CD4-positive, CD25-positive, alpha-beta regulatory T cell (primary cell): ENCODE measurements around the gene XXYLT1. TPM values are rescaled to one million over a fixed set of nuclear protein-coding genes. Genes with fewer than 3 reads are reported as not detected.
A peak's percentile ranks its signal among the peaks of the same experiment; 100 is the strongest.

Experiments used
- ATAC-seq, 2 donors: fragments of 150-1000 bp; cut with Tn5 transposase; one replicate each; pipeline ENCODE4 v1.10.0; 2021; ENCODE audit warnings: low read depth in 2 of 2, moderate number of reproducible peaks in 2 of 2, moderate library complexity in 1 of 2
- DNase-seq, 3 donors: peaks; one replicate each; pipeline versions ENCODE4 v3.0.0 to v3.0.0-alpha.2; 2012 to 2022; ENCODE audit warnings: mixed read lengths in 1 of 3
- H3K27ac ChIP-seq: one replicate; pipeline ENCODE4 v1.7.0; 2013; ENCODE audit warnings: mild to moderate bottlenecking, low read length; ENCODE audit not compliant: insufficient read depth, poor library complexity, severe bottlenecking
- H3K27me3 ChIP-seq: one replicate; pipeline ENCODE4 v1.7.0; 2013; ENCODE audit warnings: low read length; ENCODE audit not compliant: control insufficient read depth, insufficient read depth
- H3K36me3 ChIP-seq: one replicate; pipeline ENCODE4 v1.7.0; 2013; ENCODE audit warnings: mild to moderate bottlenecking, low read length, moderate library complexity; ENCODE audit not compliant: control insufficient read depth, insufficient read depth
- H3K4me1 ChIP-seq: 2 replicates; pipeline ENCODE4 v1.7.0; 2013; ENCODE audit warnings: mild to moderate bottlenecking, low read length; ENCODE audit not compliant: insufficient read depth, control insufficient read depth, poor library complexity, severe bottlenecking
- H3K4me3 ChIP-seq: one replicate; pipeline ENCODE4 v1.7.0; 2013; ENCODE audit warnings: low read depth, mild to moderate bottlenecking, low read length, moderate library complexity
- H3K9me3 ChIP-seq, 2 experiments: 1 replicate in 1 of 2; 2 replicates in 1 of 2; pipeline ENCODE4 v1.7.0; 2013; ENCODE audit warnings: low read length in 2 of 2, mild to moderate bottlenecking in 1 of 2, moderate library complexity in 1 of 2; ENCODE audit not compliant: control insufficient read depth in 2 of 2
- H3K27ac Mint-ChIP-seq, 3 donors: one replicate each; pipeline ENCODE4 v1.8.0; 2020 to 2022; ENCODE audit warnings: mild to moderate bottlenecking in 3 of 3, mixed read lengths in 3 of 3, moderate library complexity in 2 of 3
- H3K27me3 Mint-ChIP-seq: one replicate; pipeline ENCODE4 v1.8.0; 2022; ENCODE audit warnings: mild to moderate bottlenecking, mixed read lengths
- H3K36me3 Mint-ChIP-seq: one replicate; pipeline ENCODE4 v1.8.0; 2020; ENCODE audit warnings: mixed read lengths
- H3K4me1 Mint-ChIP-seq, 4 donors: one replicate each; pipeline ENCODE4 v1.8.0; 2020 to 2022; ENCODE audit warnings: mixed read lengths in 4 of 4, mild to moderate bottlenecking in 1 of 4
- H3K4me3 Mint-ChIP-seq, 4 donors: one replicate each; pipeline ENCODE4 v1.8.0; 2020 to 2022; ENCODE audit warnings: mild to moderate bottlenecking in 4 of 4, mixed read lengths in 4 of 4, moderate library complexity in 3 of 4
- H3K9me3 Mint-ChIP-seq, 7 donors: one replicate each; pipeline ENCODE4 v1.8.0; 2020 to 2022; ENCODE audit warnings: mixed read lengths in 7 of 7, mild to moderate bottlenecking in 3 of 7, moderate library complexity in 2 of 7
- polyA plus RNA-seq, 4 donors: library from polyadenylated mRNA; unstranded; fragments of 300-500 nt; fragmentation: Illumina TruSeq; gene quantifications; one replicate each; pipeline ENCODE4 v1.2.3, GENCODE V29; 2021
- total RNA-seq: library from RNA; stranded (reverse); gene quantifications from one replicate; pipeline ENCODE4 v1.2.3, GENCODE V29; 2022

Gene XXYLT1
- total and polyA plus RNA-seq, 5 donors from 2014 or later = 3.9 to 6.4 (median 5.7) TPM

- Histone ChIP-seq H3K9me3 (no peaks in the 10 kb centered on the region), H3K36me3 (no peaks in the 10 kb centered on the region), H3K27me3 (no peaks in the 10 kb centered on the region), H3K4me3 (no peak overlapping the region), H3K4me1 (no peaks in the 10 kb centered on the region), H3K27ac (no peak overlapping the region)
- Mint-ChIP-seq H3K4me1 (no peaks in the 10 kb centered on the region), H3K27ac (peak overlapping the region in 1 of 3 donors; percentile 42), H3K36me3 (no peaks in the 10 kb centered on the region), H3K27me3 (no peaks in the 10 kb centered on the region), H3K9me3 (no peaks in the 10 kb centered on the region), H3K4me3 (no peak overlapping the region)
- DNase-seq = no peak
- ATAC-seq = no peak
Observed at GRCh38 chr3:195080125-195080524, 190.8 kb downstream of the XXYLT1 start.

GRCh38 chr3:195079636-195080035 is 191.3 kb downstream of the XXYLT1 start:
- Mint-ChIP-seq H3K9me3 (no peaks in the 10 kb centered on the region), H3K4me1 (no peaks in the 10 kb centered on the region), H3K36me3 (no peaks in the 10 kb centered on the region), H3K4me3 (no peak overlapping the region), H3K27ac (peak overlapping the region in 2 of 3 donors; percentile 2 to 42), H3K27me3 (no peaks in the 10 kb centered on the region)
- Histone ChIP-seq H3K36me3 (no peaks in the 10 kb centered on the region), H3K27me3 (no peaks in the 10 kb centered on the region), H3K4me3 (no peak overlapping the region), H3K4me1 (no peaks in the 10 kb centered on the region), H3K9me3 (no peaks in the 10 kb centered on the region), H3K27ac (no peak overlapping the region)
- DNase-seq = no peak
- no peak for ATAC-seq

- no peaks in the 10 kb centered on the region for H3K27me3 ChIP-seq
- H3K27ac ChIP-seq = no peak overlapping the region
- no peaks in the 10 kb centered on the region for H3K27me3 Mint-ChIP-seq
- H3K9me3 ChIP-seq = no peaks in the 10 kb centered on the region
- H3K4me1 Mint-ChIP-seq = no peaks in the 10 kb centered on the region
- DNase-seq = no peak
- H3K27ac Mint-ChIP-seq = peak overlapping the region in 2 of 3 donors; percentile 2 to 4
- no peak for ATAC-seq
- no peaks in the 10 kb centered on the region for H3K36me3 Mint-ChIP-seq
- H3K4me3 ChIP-seq = no peak overlapping the region
- no peaks in the 10 kb centered on the region for H3K9me3 Mint-ChIP-seq
- H3K4me1 ChIP-seq = no peaks in the 10 kb centered on the region
- no peak overlapping the region for H3K4me3 Mint-ChIP-seq
- H3K36me3 ChIP-seq = no peaks in the 10 kb centered on the region
Observed at GRCh38 chr3:195078891-195079440, 192.0 kb downstream of the XXYLT1 start.

- Histone ChIP-seq H3K27ac (no peak overlapping the region), H3K9me3 (no peaks in the 10 kb centered on the region), H3K36me3 (no peaks in the 10 kb centered on the region), H3K4me1 (no peaks in the 10 kb centered on the region), H3K27me3 (no peaks in the 10 kb centered on the region), H3K4me3 (no peak overlapping the region)
- no peaks in the 10 kb centered on the region for H3K9me3 Mint-ChIP-seq
- H3K4me3 Mint-ChIP-seq = no peak overlapping the region
- ATAC-seq (no peak), DNase-seq (no peak)
- H3K4me1 Mint-ChIP-seq = no peaks in the 10 kb centered on the region
- H3K36me3 Mint-ChIP-seq = no peaks in the 10 kb centered on the region
- no peak overlapping the region for H3K27ac Mint-ChIP-seq
- no peaks in the 10 kb centered on the region for H3K27me3 Mint-ChIP-seq
Observed at GRCh38 chr3:195077611-195078540, 193.1 kb downstream of the XXYLT1 start.

- ATAC-seq (no peak), DNase-seq (no peak)
- Mint-ChIP-seq H3K36me3 (no peaks in the 10 kb centered on the region), H3K4me1 (no peaks in the 10 kb centered on the region), H3K4me3 (no peak overlapping the region), H3K27ac (no peak overlapping the region), H3K27me3 (no peaks in the 10 kb centered on the region), H3K9me3 (no peaks in the 10 kb centered on the region)
- Histone ChIP-seq H3K4me3 (no peak overlapping the region), H3K36me3 (no peaks in the 10 kb centered on the region), H3K9me3 (no peaks in the 10 kb centered on the region), H3K27me3 (no peaks in the 10 kb centered on the region), H3K4me1 (no peaks in the 10 kb centered on the region), H3K27ac (no peak overlapping the region)
Observed at GRCh38 chr3:195076981-195077610, 193.9 kb downstream of the XXYLT1 start.

- no peak for DNase-seq
- H3K4me1 Mint-ChIP-seq = no peaks in the 10 kb centered on the region
- H3K9me3 ChIP-seq = no peaks in the 10 kb centered on the region
- H3K27me3 Mint-ChIP-seq = no peaks in the 10 kb centered on the region
- no peaks in the 10 kb centered on the region for H3K36me3 ChIP-seq
- no peak overlapping the region for H3K27ac Mint-ChIP-seq
- no peak overlapping the region for H3K27ac ChIP-seq
- no peaks in the 10 kb centered on the region for H3K9me3 Mint-ChIP-seq
- no peak overlapping the region for H3K4me3 ChIP-seq
- no peak for ATAC-seq
- no peak overlapping the region for H3K4me3 Mint-ChIP-seq
- H3K4me1 ChIP-seq = no peaks in the 10 kb centered on the region
- no peaks in the 10 kb centered on the region for H3K36me3 Mint-ChIP-seq
- H3K27me3 ChIP-seq = no peaks in the 10 kb centered on the region
Observed at GRCh38 chr3:195075941-195076875, 194.8 kb downstream of the XXYLT1 start.

- Mint-ChIP-seq H3K4me3 (no peak overlapping the region), H3K36me3 (no peaks in the 10 kb centered on the region), H3K9me3 (no peaks in the 10 kb centered on the region), H3K27me3 (no peaks in the 10 kb centered on the region), H3K4me1 (no peaks in the 10 kb centered on the region), H3K27ac (no peak overlapping the region)
- Histone ChIP-seq H3K27me3 (no peaks in the 10 kb centered on the region), H3K36me3 (no peaks in the 10 kb centered on the region), H3K27ac (no peak overlapping the region), H3K4me1 (no peaks in the 10 kb centered on the region), H3K9me3 (no peaks in the 10 kb centered on the region), H3K4me3 (no peak overlapping the region)
- no peak for DNase-seq
- ATAC-seq = no peak
Observed at GRCh38 chr3:195075199-195075940, 195.6 kb downstream of the XXYLT1 start.
